GDM1 (cell line): ENCODE measurements around the gene TEX54.
A peak's percentile ranks its signal among the peaks of the same experiment; 100 is the strongest.
"Not testable (repeated sequence)": the region's sequence is repeated elsewhere in the genome, so short reads cannot be mapped to it uniquely, and the experiment has no call there.

Experiments
- DNase-seq: peaks from one replicate; lab custom pipeline; 2025; lab: John Stamatoyannopoulos, UW

TEX54 gene

DNA sequence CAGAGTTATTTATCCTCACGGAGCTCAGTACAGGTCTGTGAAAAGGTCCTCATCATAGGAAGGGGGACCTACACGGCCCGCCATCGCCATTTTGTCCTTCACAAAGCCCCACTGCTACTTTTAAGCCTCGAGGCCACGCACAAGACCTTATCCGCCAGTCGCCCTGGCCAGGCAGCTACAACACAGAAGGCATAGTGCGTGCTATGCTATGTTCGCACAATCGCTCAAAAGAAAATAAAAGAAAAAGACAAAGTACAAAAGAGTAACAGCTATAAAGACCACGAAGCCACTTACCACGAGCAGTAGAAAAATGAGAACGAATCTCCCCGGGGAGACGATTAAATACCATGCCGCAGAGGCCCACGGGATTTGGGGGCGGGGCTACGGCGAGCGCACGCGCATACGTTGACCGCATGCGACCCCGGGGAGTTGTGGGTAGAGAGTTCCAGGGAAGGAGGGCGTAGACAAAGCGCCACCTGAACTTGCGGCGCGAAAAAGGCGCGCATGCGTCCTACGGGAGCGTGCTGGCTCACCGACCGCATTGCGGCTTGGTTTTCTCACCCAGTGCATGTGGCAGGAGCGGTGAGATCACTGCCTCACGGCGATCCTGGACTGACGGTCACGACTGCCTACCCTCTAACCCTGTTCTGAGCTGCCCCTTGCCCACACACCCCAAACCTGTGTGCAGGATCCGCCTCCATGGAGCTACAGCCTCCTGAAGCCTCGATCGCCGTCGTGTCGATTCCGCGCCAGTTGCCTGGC lies 23.1 kb upstream of the TEX54 start:
- peak; percentile 97 for DNase-seq

DNA sequence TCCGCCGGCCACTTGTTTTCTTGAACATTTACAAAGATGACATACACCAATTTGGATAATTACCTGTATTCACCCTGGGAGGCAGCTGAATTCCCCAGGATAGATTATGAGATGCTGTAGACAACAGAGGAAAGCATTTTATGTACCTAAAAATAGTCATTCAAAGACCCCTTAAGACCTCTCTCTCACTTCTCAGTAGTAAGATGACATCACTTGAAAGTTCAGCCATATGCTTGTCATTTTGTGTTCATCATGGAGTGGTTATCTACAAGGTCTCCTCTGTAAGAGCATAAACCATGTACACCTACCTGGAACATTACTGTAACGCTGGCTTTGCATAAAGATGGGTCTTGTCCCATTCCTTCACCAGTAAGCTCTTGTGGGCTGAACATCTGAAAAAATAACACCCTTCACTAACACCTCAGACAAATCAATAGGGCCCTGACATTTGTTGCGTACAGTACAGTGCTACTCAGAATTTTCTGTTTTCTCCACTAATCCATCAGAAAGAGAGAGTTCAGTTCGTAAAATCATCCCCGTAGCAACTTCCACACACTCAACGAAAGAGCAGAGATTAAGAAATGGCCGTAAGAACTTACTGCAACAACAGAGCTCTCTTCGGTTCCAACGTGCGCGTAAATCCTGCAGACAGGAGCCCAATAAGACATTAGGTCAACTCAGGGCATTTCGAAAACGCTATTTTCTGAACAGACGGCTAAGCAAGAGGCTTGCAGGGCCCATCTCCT lies 22.4 kb upstream of the TEX54 start:
- DNase-seq, result no peak

DNA sequence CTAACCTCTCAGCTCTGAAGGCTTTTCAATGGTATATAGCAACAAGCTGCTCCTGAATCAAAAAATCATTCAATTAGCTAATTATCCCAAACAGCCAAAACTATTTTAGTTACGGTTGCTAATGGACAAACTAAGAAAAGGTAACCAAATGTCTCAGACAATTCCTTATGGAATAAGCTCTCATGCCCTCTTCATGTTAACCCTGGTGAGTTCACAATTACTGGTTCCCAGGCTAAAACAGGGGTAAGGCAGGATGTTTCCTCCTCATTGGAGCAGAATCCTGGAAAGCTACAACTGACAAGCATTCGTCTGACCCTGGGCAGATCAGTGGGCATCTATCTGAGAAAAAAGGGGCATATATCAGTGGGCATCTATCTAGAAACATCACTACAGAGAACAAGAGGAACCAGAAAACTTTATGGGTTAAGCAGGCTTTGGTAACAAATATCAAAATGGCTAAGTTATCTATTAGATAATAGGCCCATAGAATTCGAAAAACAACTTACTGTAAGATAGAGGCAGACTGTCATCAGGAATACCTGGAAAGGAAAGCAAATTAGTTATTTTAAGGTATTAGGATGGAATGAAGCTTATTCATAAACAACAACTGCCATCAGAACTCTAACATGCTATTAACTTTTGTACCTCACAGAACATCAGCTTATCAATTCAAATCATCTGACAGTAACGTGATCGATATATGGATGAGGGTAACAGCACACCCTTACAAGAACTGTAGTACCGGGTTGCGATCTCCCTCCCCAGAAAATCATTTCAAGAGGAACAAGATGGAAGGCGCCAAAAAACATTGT lies 21.6 kb upstream of the TEX54 start:
- DNase-seq, result no peak

DNA sequence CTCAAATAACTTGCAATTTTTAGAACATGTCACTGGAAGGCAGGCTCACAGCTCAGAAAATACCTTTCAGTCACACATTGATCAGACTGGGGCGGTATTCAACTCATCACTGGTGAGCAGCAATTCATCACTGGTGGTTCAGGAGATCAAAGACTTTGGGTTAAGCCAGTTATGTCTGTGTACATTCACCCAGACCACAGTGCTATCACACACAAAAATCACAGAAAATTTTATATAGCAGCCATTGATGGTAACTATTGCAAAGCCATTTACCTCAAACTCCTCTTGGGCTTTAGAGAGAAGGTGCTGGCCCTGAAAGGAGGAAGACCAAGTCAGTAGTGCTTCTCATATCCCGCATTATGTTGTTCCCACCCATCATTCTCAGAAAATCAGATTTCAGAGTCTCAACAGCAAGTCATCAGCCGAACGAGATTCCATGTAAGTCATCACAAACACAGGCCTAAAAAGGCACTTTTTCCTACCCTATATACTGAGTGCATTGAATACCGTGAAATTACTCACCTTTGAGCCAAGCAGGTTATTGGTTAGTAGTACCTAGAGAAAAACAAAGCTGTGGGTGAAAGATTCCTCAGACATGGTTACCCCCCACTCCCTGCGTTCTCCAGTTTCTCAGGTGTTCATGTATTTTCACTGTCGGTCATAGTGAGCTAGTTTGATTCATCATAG lies 20.8 kb upstream of the TEX54 start:
- DNase-seq, result no peak

DNA sequence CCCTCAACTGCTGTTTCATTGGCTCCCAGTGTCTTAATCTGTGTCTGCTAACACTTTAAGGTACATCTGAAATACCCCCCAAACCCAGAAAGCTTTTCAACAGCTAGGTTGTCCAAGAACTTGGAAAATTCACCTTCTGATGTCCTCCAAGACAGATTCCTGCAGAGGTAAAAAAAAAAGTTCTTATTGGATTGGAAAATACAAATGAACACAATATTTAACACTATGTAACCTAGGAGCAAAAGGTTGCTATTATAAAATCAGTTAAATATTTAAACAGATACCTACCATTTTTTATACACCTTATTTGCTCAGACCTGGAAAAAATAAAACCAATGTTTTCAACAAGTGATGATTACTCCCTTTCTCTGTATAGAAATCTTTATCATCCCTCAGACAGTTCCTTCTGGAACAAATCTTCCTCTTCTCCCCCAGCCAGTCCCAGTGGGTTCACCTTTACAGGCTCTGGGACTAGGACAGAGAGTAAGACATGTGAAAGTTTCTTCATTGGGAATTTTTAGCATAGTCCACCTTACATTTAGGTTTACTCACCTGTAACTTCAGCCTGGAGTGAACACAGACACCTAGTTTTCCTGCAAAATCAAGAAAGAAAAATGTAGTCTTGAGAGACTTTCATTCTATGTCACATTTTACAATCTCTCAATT lies 20.0 kb upstream of the TEX54 start:
- DNase-seq, result no peak

DNA sequence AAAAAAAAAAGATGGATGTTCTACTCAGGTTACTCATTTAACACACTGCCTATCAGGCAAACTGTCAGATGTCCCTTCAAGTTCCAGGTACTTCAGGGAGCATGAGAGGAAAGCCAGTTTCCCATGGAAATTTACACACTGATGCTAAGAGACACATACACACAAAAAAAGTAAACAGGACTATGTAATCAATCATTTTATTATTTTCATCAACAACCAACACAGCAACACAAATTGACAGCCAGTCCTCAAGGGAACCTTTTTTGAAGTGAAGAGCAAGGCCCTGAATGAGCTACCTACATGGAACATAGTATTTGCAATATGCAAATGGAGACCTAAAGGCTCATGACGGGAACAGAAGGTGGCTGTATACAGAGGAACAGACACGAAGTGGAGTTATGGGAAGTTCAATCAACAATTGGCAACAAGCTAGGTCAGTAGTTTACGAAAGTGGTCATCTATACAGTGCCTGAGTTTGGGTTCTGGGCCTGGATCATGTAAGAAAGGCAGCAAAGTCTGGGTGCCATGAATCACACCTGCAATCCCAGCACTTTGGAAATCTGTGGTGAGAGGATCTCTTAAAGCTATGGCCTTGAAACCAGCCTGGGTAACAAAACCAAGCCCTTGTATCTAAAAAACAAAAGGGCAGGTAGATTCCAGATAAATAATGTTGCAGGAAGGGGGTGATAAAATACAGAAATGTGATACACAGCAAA lies 19.3 kb upstream of the TEX54 start:
- no peak for DNase-seq

DNA sequence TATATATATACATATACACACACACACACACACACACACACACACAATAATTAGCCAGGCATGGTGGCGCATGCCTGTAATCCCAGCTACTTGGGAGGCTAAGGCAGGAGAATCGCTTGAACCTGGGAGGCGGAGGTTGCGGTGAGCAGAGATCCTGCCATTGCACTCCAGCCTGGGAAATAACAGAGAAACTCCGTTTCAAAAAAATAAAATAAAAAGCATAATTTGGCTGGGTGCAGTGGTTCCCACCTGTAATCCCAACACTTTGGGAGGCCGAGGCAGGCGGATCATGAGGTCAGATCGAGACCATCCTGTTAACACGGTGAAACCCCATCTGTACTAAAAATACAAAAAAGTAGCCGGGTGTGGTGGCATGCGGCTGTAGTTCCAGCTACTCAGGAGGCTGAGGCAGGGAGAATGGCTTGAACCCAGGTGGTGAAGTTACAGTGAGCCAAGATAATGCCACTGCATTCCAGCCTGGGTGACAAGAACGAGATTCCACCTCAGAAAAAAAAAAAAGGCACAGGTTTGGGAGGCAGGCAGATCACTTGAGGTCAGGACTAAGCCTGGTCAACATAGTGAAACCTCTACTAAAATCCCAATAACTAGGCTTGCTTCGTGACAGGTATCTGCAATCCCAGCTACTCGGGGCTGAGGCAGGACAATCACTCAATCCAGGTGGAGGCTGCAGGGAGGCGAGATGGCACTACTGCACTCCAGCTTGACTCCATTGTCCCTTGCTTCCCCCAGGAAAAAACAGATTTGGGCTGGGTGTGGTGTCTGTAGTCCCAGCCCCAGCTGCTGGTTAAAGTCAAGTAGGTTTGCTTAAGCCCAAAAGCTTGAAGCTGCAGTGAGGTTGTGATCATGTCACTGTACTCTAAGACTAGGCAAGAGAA lies 18.5 kb upstream of the TEX54 start:
- no peak for DNase-seq

DNA sequence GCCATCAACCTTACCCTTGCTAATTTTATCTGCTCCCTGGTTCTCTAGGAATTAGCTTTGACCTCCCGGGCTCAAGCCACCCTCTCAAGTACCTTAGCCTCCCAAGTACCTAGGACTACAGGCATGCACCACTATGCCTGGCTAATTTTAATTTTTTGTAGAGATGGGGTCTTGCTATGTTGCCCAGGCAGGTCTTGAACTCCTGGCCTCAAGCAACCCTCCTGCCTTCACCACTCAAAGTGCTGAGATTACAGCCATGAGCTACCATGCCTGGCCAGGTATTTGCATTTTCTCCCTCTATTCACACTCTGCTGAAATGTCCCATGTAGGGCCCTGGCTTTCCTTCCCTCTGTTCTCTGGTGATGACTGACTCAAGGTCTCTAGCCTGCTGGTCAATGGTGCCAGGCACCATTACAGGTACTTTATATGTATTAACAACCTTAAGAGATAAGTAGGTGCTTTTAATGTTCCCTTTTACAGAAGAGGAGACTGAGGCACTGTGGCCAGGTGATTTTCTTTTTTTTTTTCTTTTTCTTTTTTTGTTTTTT lies 15.2 kb upstream of the TEX54 start:
- no peak for DNase-seq

DNA sequence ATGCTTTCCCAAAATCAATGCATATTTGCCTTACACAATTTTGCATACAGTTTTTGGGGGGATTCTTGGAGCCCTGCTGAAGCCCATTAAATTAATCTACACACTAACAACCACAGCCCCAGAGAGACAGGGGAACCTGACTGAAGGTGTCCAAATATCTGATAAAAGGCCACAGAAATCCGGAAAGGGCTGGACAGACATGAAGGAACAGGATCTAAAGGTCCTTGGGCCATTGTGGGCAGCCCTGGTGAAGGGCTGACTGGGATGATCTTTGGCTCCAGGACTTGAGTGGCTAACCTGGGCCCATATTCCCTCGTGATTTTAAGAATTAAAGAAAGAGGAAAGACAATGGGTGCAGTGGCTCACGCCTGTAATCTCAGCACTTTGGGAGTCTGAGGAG lies 13.5 kb upstream of the TEX54 start:
- no peak for DNase-seq

DNA sequence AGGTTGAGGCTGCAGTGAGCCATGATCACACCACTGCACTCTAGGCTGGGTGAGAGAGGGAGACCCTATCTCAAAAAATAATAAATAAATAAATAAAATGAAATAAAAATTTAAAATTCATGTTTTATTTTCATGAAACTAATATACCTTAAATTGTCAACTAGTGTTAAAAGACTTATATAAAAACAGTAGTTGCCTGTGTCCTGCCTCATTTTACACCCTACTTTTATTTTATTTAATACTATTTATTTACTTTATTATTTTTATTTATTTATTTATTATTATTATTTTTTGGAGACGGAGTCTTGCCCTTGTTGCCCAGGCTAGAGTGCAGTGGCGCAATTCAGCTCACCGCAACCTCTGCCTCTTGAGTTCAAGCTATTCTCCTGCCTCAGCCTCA lies 11.5 kb upstream of the TEX54 start:
- no peak for DNase-seq

DNA sequence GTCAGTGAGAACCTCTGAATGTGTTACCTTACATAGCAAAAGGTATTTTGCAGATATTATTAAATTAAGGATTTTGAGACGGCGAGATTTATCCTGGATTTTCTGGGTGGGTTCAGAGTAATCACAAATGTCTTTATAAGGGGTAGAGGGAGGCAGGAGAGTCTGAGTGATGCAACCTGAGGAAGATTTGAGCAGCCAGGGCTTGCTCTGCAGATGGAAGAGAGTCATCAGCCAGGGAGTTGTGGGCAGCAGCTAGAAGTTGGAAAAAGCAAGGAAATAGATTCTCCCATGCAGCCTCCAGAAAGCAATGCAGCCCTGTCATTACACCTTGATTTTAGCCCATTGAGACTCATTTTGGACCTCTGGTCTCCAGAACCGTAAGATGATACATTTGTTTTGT lies 10.8 kb upstream of the TEX54 start:
- DNase-seq, result no peak

DNA sequence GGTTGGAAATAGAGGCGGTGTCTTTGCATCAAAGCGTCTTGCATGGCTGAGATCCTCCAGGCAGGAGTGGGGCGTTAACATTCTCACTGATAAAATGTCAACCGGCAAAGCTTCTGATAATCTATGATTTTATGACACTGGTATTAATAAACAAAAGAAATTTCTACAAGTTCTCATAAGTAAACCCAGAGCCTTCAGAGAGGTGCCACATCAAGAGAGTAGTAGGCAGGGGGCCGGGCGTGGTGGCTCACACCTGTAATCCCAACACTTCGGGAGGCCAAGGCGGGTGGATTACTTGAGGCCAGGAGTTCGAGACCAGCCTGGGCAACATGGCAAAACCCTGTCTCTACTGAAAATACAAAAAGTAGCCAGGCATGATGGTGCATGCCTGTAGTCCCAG lies 10.2 kb upstream of the TEX54 start:
- not testable (repeated sequence) for DNase-seq

DNA sequence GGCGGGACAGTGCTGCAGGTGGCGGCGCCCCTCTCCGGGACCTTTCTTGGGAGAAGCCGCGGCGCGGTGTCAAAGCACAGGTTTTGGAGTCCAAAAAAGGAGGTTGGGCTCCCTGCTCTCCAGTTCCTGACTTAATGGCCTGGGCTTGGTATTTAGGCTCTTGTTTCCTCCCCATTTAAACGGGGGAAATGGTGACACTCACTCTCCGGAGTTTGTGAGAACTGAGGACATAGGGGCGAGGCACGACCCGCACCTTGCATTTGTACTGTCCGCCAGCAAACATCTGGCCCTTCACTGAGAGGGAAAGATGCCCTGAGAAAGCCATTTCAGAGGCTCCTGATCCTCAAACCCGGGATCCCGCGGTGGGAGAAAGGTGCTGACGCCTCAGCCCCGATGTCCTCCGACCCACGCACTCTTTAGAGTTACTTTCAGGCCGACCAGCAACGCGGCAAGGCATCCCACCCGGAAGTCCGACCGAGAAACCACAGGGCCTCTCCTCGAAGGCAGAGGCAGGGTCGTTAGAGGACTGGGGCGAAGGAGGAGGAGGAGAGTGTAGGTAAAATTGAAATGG lies 9.6 kb upstream of the TEX54 start:
- DNase-seq, result no peak

DNA sequence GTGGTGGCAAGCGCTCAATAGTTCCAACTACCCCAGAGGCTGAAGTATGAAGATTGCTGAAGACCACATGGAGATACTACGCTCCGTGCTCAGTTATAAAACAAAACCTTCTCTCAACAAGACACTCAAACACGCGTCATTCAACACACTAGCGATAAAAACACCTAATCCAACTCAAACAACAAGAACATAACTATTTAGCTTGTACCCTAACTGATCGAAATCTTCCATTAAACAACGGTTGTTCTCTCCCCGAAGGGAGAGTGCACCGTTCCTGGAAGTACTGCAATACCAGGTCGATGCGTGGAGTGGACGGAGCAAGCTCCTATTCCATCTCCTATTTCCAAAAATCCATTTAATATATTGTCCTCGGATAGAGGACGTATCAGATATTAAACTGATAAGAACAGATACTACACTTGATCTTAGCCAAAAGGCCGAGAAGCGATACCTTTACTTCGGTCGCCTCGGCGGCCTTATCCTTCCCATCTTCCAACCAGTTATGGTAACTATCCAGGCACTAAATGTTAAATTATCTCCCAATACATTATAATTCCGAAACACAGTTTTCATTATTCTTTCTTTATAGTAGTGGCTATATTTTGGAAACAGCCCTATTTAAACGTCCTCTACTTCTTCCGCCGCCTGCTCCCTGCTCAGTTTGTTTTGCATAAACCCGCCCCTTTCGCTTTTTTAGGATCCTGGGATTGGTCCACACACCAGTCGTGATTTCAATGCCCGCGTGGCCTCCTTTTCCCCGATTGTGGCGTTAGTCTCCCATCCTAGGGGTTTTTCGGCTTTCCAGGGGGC lies 8.9 kb upstream of the TEX54 start:
- peak; percentile 94 for DNase-seq

DNA sequence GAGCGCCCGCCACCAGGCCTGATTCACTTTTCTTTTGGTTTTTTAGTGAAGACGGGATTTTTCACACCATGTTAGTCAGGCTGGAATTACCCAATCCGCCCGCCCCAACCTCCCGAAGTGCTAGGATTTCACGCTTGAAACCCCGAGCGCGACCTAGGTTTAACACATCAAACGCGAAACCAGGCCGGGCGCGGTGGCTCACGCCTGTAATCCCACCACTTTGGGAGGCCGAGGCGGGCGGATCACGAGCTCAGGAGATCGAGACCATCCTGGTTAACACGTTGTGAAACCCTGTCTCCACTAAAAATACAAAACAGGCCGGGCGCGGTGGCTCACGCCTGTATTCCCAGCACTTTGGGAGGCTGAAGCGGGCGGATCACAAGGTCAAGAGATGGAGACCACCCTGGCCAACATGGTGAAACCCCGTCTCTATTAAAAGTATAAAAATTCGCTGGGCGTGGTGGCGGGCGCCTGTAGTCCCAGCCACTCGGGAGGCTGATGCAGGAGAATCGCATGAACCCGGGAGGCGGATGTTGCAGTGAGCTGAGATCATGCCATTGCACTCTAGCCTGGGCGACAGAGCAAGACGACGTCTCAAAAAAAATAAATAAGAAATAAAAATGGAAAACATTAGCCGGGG lies 8.2 kb upstream of the TEX54 start:
- DNase-seq, result not testable (repeated sequence)

DNA sequence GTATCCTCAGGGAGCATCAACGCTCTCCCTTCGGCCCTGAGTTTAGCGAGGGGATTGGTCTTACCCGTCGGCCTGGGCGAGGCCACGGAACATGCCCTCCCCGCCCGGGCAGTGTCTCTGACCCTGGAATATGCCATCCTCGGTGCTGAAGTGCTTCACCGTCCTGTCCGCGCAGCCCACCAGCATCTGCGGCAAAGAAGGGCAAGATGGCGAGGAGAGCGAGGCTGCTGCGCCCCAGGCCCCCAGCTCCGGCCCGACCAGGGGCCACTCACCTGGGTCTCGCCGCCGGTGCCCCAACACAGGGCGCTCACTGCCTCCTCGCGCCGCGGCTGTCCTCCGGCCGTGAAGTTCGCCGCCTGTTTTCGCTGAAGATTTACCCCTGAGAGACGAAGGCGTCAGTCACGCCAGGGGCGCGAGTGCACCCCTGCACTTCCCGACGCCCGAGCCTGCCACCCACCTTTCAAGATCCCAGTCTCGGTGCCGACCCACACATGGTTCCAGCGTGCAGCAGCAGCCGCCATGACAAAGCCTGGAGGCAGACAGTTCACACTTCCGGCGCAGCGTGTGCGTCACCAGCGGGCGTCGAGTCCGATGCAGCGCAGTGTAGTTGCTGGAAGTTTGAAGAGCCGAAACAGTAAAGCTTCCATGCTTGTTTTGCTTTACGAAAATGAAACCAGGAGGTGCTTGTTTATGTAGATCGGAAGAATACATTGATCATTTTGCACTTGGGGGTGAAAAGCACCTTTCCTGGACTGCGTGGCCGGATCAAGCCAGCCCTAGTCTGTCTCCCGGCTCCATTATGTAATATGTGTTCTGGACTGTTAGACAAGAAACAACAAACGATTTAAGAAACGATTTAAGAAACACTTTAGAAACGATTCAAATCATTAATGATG lies 6.7 kb upstream of the TEX54 start, which contains the start of gene WDR74:
Gene WDR74, minus strand, starts transcription at position 541 of the 896 bp plus-strand sequence. Its CDS starts 20 bp downstream, at position 521.
- peak; percentile 85 for DNase-seq

DNA sequence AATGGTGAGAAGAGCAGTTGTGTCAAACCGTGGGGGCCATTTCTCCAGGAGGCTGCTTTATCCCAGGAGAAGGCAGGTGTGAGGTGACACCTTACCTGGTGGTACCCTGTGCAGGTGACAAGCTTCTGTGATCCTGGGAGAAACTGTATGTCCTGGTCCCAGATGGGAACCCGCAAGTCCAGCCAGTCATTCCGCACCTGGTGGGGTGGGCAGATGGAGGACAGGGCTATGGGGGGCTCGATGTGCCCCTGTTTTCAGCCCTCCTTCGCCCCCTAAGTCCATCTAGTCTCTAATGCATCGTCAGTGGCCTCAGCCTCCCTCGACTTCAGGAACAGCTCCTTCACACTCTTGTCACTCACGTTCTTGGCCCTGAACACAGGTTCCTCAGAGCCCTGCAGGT lies 2.7 kb upstream of the TEX54 start:
- no peak for DNase-seq
